OCI-LY1 (cell line): ENCODE data around the gene SLC6A19.

Experiments
- EZH2 ChIP-seq: fragments of 200-600 bp; sonication (generic), shearing (Covaris generic); IDR thresholded peaks from 2 replicates; pipeline ENCODE4 v1.8.0; 2017; ENCODE audit warnings: borderline replicate concordance, mixed run types, mild to moderate bottlenecking, antibody characterized with exemption, low read length, moderate library complexity, mixed read lengths
- TF ChIP-seq, protein P1 (sequence below): fragments of 200-600 bp; sonication (generic), shearing (Covaris generic); IDR thresholded peaks from 2 replicates; pipeline ENCODE4 v1.5.1; 2017; ENCODE audit warnings: mild to moderate bottlenecking, antibody characterized with exemption, low read length, moderate library complexity, mixed read lengths

DNA sequence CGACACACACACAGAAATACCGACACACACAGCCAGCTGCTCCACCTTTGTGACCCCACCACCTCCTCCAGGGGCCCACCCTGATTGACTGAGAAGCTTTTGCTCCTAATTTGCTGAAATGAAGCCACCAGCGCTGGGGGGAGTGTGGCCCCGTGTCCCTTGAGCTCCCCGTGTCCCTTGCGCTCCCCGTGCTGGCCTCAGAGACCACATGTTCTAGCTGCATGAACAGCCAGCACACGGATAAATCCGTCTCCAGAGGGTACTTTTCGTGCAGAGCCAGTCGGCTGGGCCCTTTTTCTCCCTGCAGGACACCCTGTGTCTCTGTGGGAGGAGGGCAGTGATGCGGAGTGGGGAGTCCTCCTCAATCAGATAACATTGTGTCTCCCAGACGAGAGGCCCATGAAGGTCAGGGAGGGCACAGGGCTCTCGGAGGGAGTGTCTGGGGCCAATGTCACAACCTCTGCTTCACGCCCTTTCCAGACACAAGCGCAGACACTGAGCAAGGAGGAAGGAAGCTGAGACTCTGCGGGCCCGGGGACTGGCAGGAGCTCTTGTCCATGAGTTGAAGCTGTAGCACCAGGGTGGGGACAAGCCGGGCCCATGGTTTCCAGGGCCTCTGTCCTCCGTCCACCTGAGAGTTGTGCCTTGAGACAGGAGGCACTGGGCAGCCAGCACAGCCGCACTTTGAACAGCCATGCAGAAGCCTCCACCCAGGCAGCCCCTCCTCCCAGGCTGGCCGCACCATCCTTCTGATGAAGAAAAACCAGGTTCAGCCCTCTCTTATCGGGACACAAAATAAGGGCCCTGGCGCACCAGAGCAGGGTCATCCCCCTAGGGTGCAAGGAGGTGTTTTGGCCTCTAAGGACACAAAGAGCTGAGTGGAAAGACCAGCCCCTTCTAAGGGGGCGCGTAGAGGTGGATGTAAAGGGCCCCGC is 36.4 kb upstream of the SLC6A19 start:
- TF ChIP-seq, protein P1, sequence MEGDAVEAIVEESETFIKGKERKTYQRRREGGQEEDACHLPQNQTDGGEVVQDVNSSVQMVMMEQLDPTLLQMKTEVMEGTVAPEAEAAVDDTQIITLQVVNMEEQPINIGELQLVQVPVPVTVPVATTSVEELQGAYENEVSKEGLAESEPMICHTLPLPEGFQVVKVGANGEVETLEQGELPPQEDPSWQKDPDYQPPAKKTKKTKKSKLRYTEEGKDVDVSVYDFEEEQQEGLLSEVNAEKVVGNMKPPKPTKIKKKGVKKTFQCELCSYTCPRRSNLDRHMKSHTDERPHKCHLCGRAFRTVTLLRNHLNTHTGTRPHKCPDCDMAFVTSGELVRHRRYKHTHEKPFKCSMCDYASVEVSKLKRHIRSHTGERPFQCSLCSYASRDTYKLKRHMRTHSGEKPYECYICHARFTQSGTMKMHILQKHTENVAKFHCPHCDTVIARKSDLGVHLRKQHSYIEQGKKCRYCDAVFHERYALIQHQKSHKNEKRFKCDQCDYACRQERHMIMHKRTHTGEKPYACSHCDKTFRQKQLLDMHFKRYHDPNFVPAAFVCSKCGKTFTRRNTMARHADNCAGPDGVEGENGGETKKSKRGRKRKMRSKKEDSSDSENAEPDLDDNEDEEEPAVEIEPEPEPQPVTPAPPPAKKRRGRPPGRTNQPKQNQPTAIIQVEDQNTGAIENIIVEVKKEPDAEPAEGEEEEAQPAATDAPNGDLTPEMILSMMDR: no peak
- no peak for TF ChIP-seq EZH2
